Muscle layer of colon (tissue), 2 donors: ENCODE data around the gene ADCY9.
"Not testable (repeated sequence)": the region's sequence is repeated elsewhere in the genome, so short reads cannot be mapped to it uniquely, and the experiment has no call there.

Experiments
- H3K27ac ChIP-seq: one replicate; pipeline ENCODE4 v1.7.0; 2013; ENCODE audit warnings: low read depth, mild to moderate bottlenecking, low read length, moderate library complexity
- H3K27me3 ChIP-seq, 2 donors: one replicate each; pipeline ENCODE4 v1.7.0; 2013; ENCODE audit warnings: low read length in 2 of 2, mild to moderate bottlenecking in 2 of 2; ENCODE audit not compliant: insufficient read depth in 2 of 2, control insufficient read depth in 1 of 2
- H3K36me3 ChIP-seq: one replicate; pipeline ENCODE4 v1.7.0; 2013; ENCODE audit warnings: mild to moderate bottlenecking, low read length; ENCODE audit not compliant: insufficient read depth
- H3K4me1 ChIP-seq: one replicate; pipeline ENCODE4 v1.7.0; 2013; ENCODE audit warnings: mild to moderate bottlenecking, low read length; ENCODE audit not compliant: insufficient read depth
- H3K4me3 ChIP-seq, 2 donors: one replicate each; pipeline ENCODE4 v1.7.0; 2013; ENCODE audit warnings: low read length in 2 of 2, low read depth in 1 of 2, mild to moderate bottlenecking in 1 of 2, moderate library complexity in 1 of 2
- H3K9ac ChIP-seq: one replicate; pipeline ENCODE4 v1.7.0; 2013; ENCODE audit warnings: low read length
- H3K9me3 ChIP-seq: one replicate; pipeline ENCODE4 v1.7.0; 2013; ENCODE audit warnings: mild to moderate bottlenecking, low read length
- donor health status: abdominal sarcoma.
- donor health status: Adenocarcinoma of cecum.

Gene ADCY9

DNA sequence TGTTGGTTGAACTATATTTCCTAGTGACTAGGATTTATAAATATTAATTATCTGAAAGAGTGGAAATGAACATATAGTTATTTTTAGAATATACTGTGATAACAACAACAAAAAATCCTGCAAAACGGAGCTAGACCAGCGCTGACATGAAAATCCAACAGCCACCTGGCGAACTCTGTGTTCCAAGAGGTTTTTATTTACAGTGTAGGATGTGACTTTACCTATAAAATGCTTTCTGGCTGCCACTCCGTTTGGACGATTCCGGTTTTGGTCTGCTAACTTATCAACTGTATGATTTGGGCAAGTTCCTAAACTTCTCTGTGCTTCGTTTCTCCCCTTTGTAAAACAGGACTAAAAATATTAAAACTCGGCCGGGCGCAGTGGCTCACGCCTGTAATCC is 73.7 kb downstream of the ADCY9 start:
- no peaks in the 10 kb centered on the region for H3K27me3 ChIP-seq
- no peak overlapping the region for H3K9ac ChIP-seq
- no peaks in the 10 kb centered on the region for H3K9me3 ChIP-seq
- no peak overlapping the region for H3K27ac ChIP-seq
- no peak overlapping the region for H3K4me3 ChIP-seq
- H3K4me1 ChIP-seq = no peaks in the 10 kb centered on the region
- no peaks in the 10 kb centered on the region for H3K36me3 ChIP-seq

DNA sequence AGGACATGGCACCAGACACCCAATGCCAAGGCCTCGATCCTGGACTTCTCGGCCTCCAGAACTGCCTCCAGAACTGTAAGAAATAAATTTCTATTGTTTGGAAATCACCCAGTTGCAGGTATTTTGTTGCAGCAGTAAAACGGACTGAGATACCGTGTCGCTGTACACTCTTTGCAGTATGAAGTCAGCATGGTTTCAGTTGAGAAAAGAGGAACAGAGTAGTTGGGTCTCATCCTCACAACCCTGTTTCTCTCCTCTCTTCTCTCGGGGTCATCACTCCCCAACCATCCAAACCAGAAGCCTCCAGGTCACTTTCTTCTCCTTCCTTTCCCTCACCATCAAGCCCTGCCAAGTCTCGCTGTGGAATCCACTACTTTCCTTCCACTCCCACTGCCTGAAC is 77.8 kb downstream of the ADCY9 start:
- H3K4me1 ChIP-seq = no peaks in the 10 kb centered on the region
- H3K9ac ChIP-seq = no peak overlapping the region
- no peaks in the 10 kb centered on the region for H3K9me3 ChIP-seq
- no peak overlapping the region for H3K27ac ChIP-seq
- H3K4me3 ChIP-seq = no peak overlapping the region
- no peaks in the 10 kb centered on the region for H3K36me3 ChIP-seq
- no peaks in the 10 kb centered on the region for H3K27me3 ChIP-seq

DNA sequence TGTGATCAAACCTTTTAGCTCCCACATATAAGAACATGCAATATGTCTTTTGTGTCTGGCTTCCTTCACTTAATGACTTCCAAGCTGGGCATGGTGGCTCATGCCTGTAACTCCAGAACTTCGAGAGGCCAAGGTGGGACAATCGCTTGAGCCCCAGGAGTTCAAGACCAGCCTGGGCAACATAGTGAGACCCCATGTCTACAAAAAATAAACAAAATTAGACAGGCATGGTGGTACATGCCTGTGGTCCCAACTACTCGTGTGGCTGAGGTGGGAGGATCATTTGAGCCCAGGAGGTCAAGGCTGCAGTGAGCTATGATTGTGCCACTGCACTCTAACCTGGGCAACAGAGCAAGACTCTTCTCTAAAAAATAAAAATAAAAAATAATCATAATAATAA is 79.3 kb downstream of the ADCY9 start:
- H3K4me3 ChIP-seq, H3K4me1 ChIP-seq, H3K27me3 ChIP-seq, H3K9ac ChIP-seq, H3K9me3 ChIP-seq, H3K27ac ChIP-seq, H3K36me3 ChIP-seq: not testable (repeated sequence)

DNA sequence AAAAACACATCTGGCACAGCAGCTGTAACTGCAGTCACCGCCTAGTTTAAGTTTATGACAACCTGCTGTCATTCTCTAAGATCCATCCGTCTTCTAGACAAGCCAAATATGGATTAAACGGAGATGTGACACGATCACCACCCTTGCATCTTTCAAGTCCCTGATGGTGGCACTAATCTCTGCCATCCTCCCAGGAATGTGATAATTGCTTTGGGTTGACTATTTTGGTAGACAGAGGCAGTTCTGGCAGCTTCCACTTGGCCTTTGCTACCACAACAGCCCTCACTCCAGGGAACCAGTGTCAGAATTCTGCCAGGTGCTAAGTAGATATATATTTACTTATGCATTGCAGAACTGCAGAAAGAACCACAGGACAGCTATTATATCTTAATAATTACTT is 81.3 kb downstream of the ADCY9 start:
- Histone ChIP-seq H3K9ac (no peak overlapping the region), H3K36me3 (no peaks in the 10 kb centered on the region), H3K27me3 (no peaks in the 10 kb centered on the region), H3K27ac (no peak overlapping the region), H3K4me1 (no peaks in the 10 kb centered on the region), H3K9me3 (no peaks in the 10 kb centered on the region), H3K4me3 (no peak overlapping the region)

DNA sequence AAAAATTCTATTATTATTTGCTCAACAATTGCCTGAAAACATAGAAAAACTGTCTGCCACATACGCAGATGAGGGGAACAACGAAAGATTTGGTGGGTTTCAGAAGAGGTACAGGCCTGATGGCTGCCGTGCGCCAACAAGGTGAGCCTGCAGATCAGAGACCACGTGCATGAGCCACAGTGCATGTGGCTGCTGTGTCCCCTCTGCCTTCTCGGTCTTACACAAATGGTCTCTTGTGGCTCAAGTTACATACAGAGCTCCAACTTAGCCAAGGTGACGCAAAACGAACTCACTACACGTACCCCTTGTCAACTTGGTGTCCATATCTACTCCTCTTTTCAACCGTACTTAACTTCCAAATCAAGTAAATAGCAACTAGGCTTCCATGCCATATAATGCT is 82.3 kb downstream of the ADCY9 start:
- Histone ChIP-seq H3K36me3 (no peaks in the 10 kb centered on the region), H3K27me3 (no peaks in the 10 kb centered on the region), H3K9ac (no peak overlapping the region), H3K9me3 (no peaks in the 10 kb centered on the region), H3K27ac (no peak overlapping the region), H3K4me3 (no peak overlapping the region), H3K4me1 (no peaks in the 10 kb centered on the region)

DNA sequence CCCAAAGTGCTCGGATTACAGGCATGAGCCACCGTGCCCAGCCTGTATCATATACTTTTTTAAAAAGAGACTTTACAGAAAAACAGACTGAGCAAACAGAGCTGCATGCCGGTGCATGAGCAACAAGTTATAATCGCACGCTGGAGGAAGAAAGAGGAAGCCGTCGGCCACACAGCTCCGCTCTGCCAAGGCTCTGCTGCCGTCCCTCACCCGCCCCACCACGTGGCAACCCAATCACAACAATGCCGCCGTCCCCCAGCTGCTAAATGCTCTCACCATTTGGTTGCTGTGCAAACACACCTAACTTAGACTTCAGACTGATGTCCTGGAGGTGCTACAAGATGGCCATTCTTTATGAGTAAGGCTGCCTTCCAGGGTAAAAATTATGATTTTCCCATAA is 83.5 kb downstream of the ADCY9 start:
- Histone ChIP-seq H3K4me1 (no peaks in the 10 kb centered on the region), H3K27me3 (no peaks in the 10 kb centered on the region), H3K4me3 (no peak overlapping the region), H3K36me3 (no peaks in the 10 kb centered on the region), H3K27ac (no peak overlapping the region), H3K9ac (no peak overlapping the region), H3K9me3 (no peaks in the 10 kb centered on the region)

DNA sequence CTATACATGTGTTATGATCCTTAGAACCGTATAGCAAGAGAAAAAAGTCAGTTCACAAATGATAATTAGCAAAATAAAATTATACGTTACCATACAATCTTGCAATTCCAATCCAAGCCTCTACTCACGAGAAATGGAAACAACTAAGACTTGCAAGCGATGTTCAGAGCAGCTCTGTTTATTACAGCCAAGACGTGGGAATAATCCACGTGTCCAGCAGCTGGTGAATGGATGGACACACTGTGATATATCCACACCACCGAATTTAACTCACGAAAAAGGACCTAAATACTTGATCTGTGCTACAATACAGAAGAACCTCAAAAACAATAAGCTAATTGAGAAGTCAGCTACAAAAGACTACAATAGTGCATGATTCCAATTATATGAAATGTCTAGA is 88.1 kb downstream of the ADCY9 start:
- Histone ChIP-seq H3K27me3 (no peaks in the 10 kb centered on the region), H3K9me3 (no peaks in the 10 kb centered on the region), H3K27ac (no peak overlapping the region), H3K4me3 (no peak overlapping the region), H3K9ac (no peak overlapping the region), H3K36me3 (no peaks in the 10 kb centered on the region), H3K4me1 (no peaks in the 10 kb centered on the region)

DNA sequence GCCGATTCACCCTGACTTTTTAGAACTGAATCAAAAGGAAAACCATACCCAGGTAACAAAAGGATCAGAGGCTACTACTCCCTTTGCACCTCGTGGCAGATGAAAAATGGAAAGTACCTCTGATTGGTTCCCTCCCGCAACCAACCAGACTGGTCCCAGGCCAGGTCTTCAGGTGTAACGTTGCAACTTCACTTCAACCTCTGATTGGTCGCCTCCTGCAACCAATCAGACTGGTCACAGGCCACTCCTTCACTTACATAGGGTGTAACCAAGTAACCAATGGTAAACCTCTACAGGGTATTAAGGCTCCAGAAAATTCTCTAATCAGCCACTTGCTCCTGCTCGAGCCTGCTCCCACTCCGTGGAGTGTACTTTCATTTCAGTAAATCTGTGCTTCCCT is 89.4 kb downstream of the ADCY9 start:
- Histone ChIP-seq H3K27me3 (no peaks in the 10 kb centered on the region), H3K4me1 (no peaks in the 10 kb centered on the region), H3K27ac (no peak overlapping the region), H3K4me3 (no peak overlapping the region), H3K9ac (no peak overlapping the region), H3K36me3 (no peaks in the 10 kb centered on the region), H3K9me3 (no peaks in the 10 kb centered on the region)

DNA sequence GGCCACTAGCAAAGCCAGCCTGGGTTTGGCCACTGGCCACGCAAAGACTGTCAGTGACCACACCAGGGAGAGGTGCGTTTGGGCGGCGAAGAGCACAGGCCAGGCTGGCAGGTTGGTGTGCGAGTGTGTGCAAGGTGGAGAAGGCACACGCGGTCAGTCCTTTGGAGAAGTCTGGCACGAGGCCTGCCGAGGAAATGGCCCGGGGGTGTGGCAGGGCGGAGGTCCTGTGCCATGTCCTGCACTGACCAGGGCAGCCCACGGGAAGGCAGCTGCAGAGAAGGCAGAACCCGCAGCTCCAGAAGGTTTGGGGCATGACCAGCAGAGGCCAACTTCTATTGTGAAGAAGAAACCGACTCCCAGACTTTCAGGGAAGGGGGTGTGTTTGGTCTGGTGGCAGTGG is 90.8 kb downstream of the ADCY9 start:
- H3K9ac ChIP-seq = no peak overlapping the region
- no peaks in the 10 kb centered on the region for H3K36me3 ChIP-seq
- no peaks in the 10 kb centered on the region for H3K27me3 ChIP-seq
- no peak overlapping the region for H3K27ac ChIP-seq
- H3K4me3 ChIP-seq = no peak overlapping the region
- no peaks in the 10 kb centered on the region for H3K4me1 ChIP-seq
- H3K9me3 ChIP-seq = no peaks in the 10 kb centered on the region

DNA sequence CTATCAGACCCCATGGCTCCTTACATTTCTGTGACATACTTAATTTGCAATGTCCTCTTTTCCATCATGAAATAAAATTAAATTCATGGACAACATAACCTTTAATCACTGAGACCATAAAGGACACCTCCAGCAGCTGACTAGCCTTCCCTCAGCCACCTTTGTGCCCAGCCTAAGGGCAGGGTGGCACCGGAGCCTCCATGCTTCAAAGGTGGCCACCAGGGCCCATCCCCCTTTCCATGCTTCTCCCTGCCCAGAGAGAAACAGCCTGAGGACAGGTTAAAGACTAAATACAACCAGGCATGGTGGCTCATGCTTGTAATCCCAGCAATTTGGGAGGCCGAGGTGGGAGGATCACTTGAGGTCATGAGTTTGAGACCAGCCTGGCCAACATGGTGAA is 94.3 kb downstream of the ADCY9 start:
- Histone ChIP-seq H3K9me3 (no peaks in the 10 kb centered on the region), H3K36me3 (no peaks in the 10 kb centered on the region), H3K9ac (no peak overlapping the region), H3K4me3 (no peak overlapping the region), H3K27ac (no peak overlapping the region), H3K27me3 (no peaks in the 10 kb centered on the region), H3K4me1 (peaks cover 15% of the 10 kb centered on the region)

DNA sequence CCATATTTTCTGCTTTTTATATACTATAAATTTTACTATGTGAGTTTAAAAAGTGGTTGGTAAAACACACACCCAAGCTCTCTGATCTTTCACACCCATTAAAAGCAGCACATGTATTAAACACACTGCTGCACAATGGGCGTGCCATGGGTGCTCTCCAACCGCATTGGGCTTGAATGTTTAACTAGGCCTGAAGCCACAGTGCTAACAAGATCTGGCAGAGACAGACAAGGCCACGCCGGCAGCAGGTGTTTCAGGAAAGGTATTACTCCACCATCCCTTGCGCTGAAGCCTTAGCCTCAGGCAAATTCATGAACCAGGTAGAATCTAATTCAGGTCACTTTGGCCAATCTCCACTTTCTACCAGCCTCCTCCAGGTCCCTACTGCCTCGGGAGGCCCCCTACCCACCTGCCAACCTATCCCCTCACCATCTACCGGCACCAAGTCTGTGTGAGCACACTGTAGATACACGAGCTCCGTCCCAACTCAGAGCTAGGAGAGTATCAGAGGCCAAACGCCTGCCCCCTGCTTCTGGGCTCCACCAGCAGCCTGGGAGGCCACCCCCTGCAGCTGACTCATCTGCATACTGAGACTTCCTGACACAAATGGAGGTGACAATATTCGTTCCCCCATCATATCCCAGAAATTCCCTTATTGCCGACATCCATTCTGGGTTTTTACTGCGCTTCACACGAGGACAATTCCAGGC is 95.0 kb downstream of the ADCY9 start:
- no peak overlapping the region for H3K27ac ChIP-seq
- H3K9ac ChIP-seq = no peak overlapping the region
- peaks cover 15% of the 10 kb centered on the region for H3K4me1 ChIP-seq
- H3K9me3 ChIP-seq = no peaks in the 10 kb centered on the region
- H3K4me3 ChIP-seq = no peak overlapping the region
- H3K36me3 ChIP-seq = no peaks in the 10 kb centered on the region
- no peaks in the 10 kb centered on the region for H3K27me3 ChIP-seq

DNA sequence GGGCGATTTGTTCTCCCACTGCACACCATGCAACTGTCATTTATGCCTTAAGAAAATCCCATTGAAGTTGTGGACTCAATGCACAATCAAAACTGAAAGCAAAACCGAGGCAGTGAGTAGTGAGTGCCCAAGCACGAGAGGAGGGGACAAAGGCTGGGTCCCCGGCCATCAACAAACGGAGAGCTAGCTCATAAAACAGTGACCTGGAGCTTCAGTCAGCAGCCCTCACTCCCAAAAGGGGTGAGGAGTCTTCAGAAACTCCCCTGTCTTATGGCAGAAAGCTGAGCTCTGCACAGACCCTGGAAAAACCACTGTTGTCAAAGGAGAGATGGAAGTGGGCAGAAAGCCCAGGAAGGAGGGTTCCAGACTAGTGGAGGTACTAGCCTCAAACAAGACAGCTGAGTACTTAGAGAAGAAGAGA is 96.9 kb downstream of the ADCY9 start:
- Histone ChIP-seq H3K27me3 (no peaks in the 10 kb centered on the region), H3K27ac (peak overlapping the region; percentile 4), H3K36me3 (no peaks in the 10 kb centered on the region), H3K9ac (no peak overlapping the region), H3K4me3 (peak overlapping the region in 1 of 2 donors; percentile 74), H3K4me1 (peaks cover 15% of the 10 kb centered on the region), H3K9me3 (no peaks in the 10 kb centered on the region)
